Nephron progenitor cell (in vitro differentiated cells): ENCODE results near the gene MYH13.

Source experiments
- DNase-seq: peaks from one replicate; pipeline ENCODE4 v3.0.0; 2021
- H3K27ac Mint-ChIP-seq: 2 replicates; pipeline ENCODE4 v1.8.0; 2021; ENCODE audit warnings: mild to moderate bottlenecking, moderate library complexity, mixed read lengths
- H3K27me3 Mint-ChIP-seq: 2 replicates; pipeline ENCODE4 v1.8.0; 2021; ENCODE audit warnings: mild to moderate bottlenecking, low read depth, mixed read lengths; ENCODE audit not compliant: poor library complexity
- H3K36me3 Mint-ChIP-seq: 2 replicates; pipeline ENCODE4 v1.8.0; 2021; ENCODE audit warnings: low read depth, mixed read lengths
- H3K4me1 Mint-ChIP-seq: 2 replicates; pipeline ENCODE4 v1.8.0; 2021; ENCODE audit warnings: mixed read lengths
- H3K4me3 Mint-ChIP-seq: 2 replicates; pipeline ENCODE4 v1.8.0; 2021; ENCODE audit warnings: mild to moderate bottlenecking, moderate library complexity, mixed read lengths
- H3K9me3 Mint-ChIP-seq: 2 replicates; pipeline ENCODE4 v1.8.0; 2021; ENCODE audit warnings: mild to moderate bottlenecking, moderate library complexity, mixed read lengths
- CTCF ChIP-seq: fragments of 200-600 bp; sonication (generic); IDR thresholded peaks from 2 replicates; pipeline ENCODE4 v1.5.0; 2021; ENCODE audit warnings: antibody characterized with exemption

MYH13 gene

GRCh38 chr17:10306585-10306984 lies 66.2 kb downstream of the MYH13 start:
- TF ChIP-seq CTCF, result no peak
- Mint-ChIP-seq H3K27ac (no peak overlapping the region), H3K4me1 (peaks cover 9% of the 10 kb centered on the region), H3K36me3 (no peaks in the 10 kb centered on the region), H3K4me3 (no peak overlapping the region), H3K9me3 (peaks cover 19% of the 10 kb centered on the region), H3K27me3 (peaks cover 16% of the 10 kb centered on the region)
- DNase-seq, result no peak

DNA sequence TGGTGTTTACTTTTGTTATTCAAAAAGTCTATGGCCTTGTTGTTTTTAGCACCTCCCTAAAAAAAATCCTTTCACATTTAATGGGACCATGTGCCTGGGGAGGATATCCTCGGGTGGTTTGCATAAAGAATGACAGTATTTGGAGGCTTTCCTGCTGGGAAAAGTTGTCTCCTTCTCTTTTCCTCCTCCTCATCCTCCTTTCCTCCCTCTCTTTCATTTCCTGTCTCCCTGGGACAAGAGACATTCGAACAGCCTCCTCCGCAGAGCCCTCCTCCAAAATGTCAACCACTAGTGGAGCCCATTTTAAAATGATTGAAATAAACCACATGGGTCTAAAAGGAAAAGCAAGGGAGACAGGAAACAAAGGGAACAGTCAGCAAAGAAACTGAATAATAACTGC lies 67.4 kb downstream of the MYH13 start:
- H3K4me1 Mint-ChIP-seq, result peaks cover 9% of the 10 kb centered on the region
- no peaks in the 10 kb centered on the region for H3K36me3 Mint-ChIP-seq
- peaks cover 16% of the 10 kb centered on the region for H3K27me3 Mint-ChIP-seq
- no peak for DNase-seq
- H3K27ac Mint-ChIP-seq, result peak overlapping the region; percentile 39
- H3K4me3 Mint-ChIP-seq, result no peak overlapping the region
- H3K9me3 Mint-ChIP-seq, result peaks cover 9% of the 10 kb centered on the region
- TF ChIP-seq CTCF, result no peak

DNA sequence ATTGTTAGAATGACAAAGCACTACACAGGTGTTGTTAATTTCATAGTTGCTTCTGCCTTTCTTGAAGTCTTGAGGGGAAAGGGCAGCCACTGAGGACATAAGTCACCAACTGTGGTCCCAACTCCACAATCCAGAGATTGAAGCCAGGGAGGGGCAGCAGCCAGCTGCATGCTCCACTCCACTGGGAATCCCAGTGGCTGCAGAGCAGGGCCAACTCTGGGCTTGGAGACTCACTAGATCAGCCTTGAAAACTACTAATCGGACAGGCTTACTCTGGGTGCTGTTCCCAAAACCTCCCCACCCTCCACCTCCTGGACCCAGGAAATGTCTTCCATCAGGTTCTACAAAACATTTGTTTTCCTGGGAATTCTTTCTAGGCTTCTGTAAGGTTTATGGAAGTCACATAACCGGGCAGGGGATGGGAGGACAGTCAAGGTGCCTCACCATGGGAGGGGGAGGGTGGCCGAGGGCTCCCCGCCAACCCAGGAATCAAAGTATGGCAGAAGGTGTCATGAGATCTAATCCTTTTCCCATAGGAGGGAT lies 68.0 kb downstream of the MYH13 start:
- Mint-ChIP-seq H3K9me3 (peaks cover 7% of the 10 kb centered on the region), H3K4me1 (peaks cover 9% of the 10 kb centered on the region), H3K36me3 (no peaks in the 10 kb centered on the region), H3K27ac (no peak overlapping the region), H3K27me3 (peaks cover 16% of the 10 kb centered on the region), H3K4me3 (no peak overlapping the region)
- no peak for DNase-seq
- no peak for TF ChIP-seq CTCF

DNA sequence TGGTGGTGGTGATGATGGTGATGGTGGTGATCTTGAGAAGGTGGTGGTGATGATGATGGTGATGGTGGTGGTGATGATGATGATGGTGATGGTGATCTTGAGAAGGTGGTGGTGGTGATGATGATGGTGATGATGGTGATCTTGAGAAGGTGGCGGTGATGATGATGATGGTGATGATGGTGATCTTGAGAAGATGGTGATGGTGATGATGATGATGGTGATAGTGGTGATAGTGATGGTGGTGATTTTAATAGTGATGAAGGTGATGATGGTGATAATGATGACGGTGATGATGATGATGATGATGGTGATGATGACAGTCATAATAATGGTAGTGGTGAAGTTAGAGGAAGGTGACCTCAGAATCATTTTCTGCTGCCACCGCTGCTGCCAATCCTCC lies 75.1 kb downstream of the MYH13 start:
- Mint-ChIP-seq H3K9me3 (no peaks in the 10 kb centered on the region), H3K4me1 (peaks cover 9% of the 10 kb centered on the region), H3K4me3 (no peak overlapping the region), H3K27ac (no peak overlapping the region), H3K36me3 (no peaks in the 10 kb centered on the region), H3K27me3 (peaks cover 17% of the 10 kb centered on the region)
- no peak for DNase-seq
- TF ChIP-seq CTCF, result no peak

- no peaks in the 10 kb centered on the region for H3K36me3 Mint-ChIP-seq
- DNase-seq, result peak; percentile 73
- no peaks in the 10 kb centered on the region for H3K9me3 Mint-ChIP-seq
Observed at GRCh38 chr17:10295728-10296343, 77.0 kb downstream of the MYH13 start.

More at GRCh38 chr17:10295728-10296343, 77.0 kb downstream of the MYH13 start:
- Mint-ChIP-seq H3K27me3 (peaks cover 34% of the 10 kb centered on the region), H3K4me1 (peaks cover 9% of the 10 kb centered on the region), H3K27ac (no peak overlapping the region), H3K4me3 (no peak overlapping the region)
- peak; percentile 73 for TF ChIP-seq CTCF
